Measurements from ENCODE around the gene ABCC2.

Gene ABCC2

GRCh38 chr10:99799613-99800012, 17.2 kb downstream of the ABCC2 start:
- H3K4me3 ChIP-seq (ENCODE audit: low read depth in 1 of 2, low read length in 2 of 2), result no peak overlapping the region
- no peak overlapping the region for H2AFZ ChIP-seq (ENCODE audit: low read depth, low read length)
- TF ChIP-seq CTCF (IDR thresholded peaks at IDR 0.05; ENCODE audit: borderline replicate concordance, extremely low read depth, low read length, poor library complexity, severe bottlenecking) (no peak), EZH2 (IDR thresholded peaks at IDR 0.05; ENCODE audit: borderline replicate concordance, low read depth, low read length, severe bottlenecking) (no peak)
- H3K36me3 ChIP-seq (ENCODE audit: insufficient read depth, low read length), result no peaks in the 10 kb centered on the region
- H3K9ac ChIP-seq (ENCODE audit: low read depth, low read length), result no peak overlapping the region
- no peak overlapping the region for H3K4me2 ChIP-seq (ENCODE audit: insufficient read depth, low read length)
- ATAC-seq (ENCODE audit: insufficient read depth, low read depth) (no peak), DNase-seq (no peak)
- H4K20me1 ChIP-seq (ENCODE audit: insufficient read depth, low read length), result no peaks in the 10 kb centered on the region
- H3K9me3 ChIP-seq (ENCODE audit: insufficient read depth, low read length, severe bottlenecking), result no peaks in the 10 kb centered on the region
- no peaks in the 10 kb centered on the region for H3K4me1 ChIP-seq (ENCODE audit: insufficient read depth, low read length)
- no peak overlapping the region for H3K27ac ChIP-seq (ENCODE audit: low read length)
- no peaks in the 10 kb centered on the region for H3K79me2 ChIP-seq (ENCODE audit: insufficient read depth, low read length)
- H3K27me3 ChIP-seq (ENCODE audit: insufficient read depth, low read length, poor library complexity), result no peaks in the 10 kb centered on the region

GRCh38 chr10:99804471-99804870, 22.0 kb downstream of the ABCC2 start:
- Histone ChIP-seq H4K20me1 (ENCODE audit: insufficient read depth, low read length) (no peaks in the 10 kb centered on the region), H3K4me1 (ENCODE audit: insufficient read depth, low read length) (no peaks in the 10 kb centered on the region), H3K36me3 (ENCODE audit: insufficient read depth, low read length) (no peaks in the 10 kb centered on the region), H3K27ac (ENCODE audit: low read length) (no peak overlapping the region), H2AFZ (ENCODE audit: low read depth, low read length) (no peak overlapping the region), H3K9me3 (ENCODE audit: insufficient read depth, low read length, severe bottlenecking) (no peaks in the 10 kb centered on the region), H3K4me2 (ENCODE audit: insufficient read depth, low read length) (no peak overlapping the region), H3K27me3 (ENCODE audit: insufficient read depth, low read length, poor library complexity) (no peaks in the 10 kb centered on the region), H3K9ac (ENCODE audit: low read depth, low read length) (no peak overlapping the region), H3K4me3 (ENCODE audit: low read depth in 1 of 2, low read length in 2 of 2) (no peak overlapping the region), H3K79me2 (ENCODE audit: insufficient read depth, low read length) (no peaks in the 10 kb centered on the region)
- TF ChIP-seq CTCF (IDR thresholded peaks at IDR 0.05; ENCODE audit: borderline replicate concordance, extremely low read depth, low read length, poor library complexity, severe bottlenecking), result no peak
- no peak for TF ChIP-seq EZH2 (IDR thresholded peaks at IDR 0.05; ENCODE audit: borderline replicate concordance, low read depth, low read length, severe bottlenecking)
- ATAC-seq (ENCODE audit: insufficient read depth, low read depth) (no peak), DNase-seq (no peak)

- Histone ChIP-seq H3K4me3 (ENCODE audit: low read depth in 1 of 2, low read length in 2 of 2) (no peak overlapping the region), H3K36me3 (ENCODE audit: insufficient read depth, low read length) (no peaks in the 10 kb centered on the region), H4K20me1 (ENCODE audit: insufficient read depth, low read length) (no peaks in the 10 kb centered on the region), H2AFZ (ENCODE audit: low read depth, low read length) (no peak overlapping the region), H3K4me1 (ENCODE audit: insufficient read depth, low read length) (no peaks in the 10 kb centered on the region), H3K27ac (ENCODE audit: low read length) (no peak overlapping the region), H3K9ac (ENCODE audit: low read depth, low read length) (no peak overlapping the region), H3K4me2 (ENCODE audit: insufficient read depth, low read length) (no peak overlapping the region), H3K9me3 (ENCODE audit: insufficient read depth, low read length, severe bottlenecking) (no peaks in the 10 kb centered on the region), H3K79me2 (ENCODE audit: insufficient read depth, low read length) (no peaks in the 10 kb centered on the region), H3K27me3 (ENCODE audit: insufficient read depth, low read length, poor library complexity) (no peaks in the 10 kb centered on the region)
- no peak for TF ChIP-seq EZH2 (IDR thresholded peaks at IDR 0.05; ENCODE audit: borderline replicate concordance, low read depth, low read length, severe bottlenecking)
- TF ChIP-seq CTCF (IDR thresholded peaks at IDR 0.05; ENCODE audit: borderline replicate concordance, extremely low read depth, low read length, poor library complexity, severe bottlenecking), result no peak
- DNase-seq, result no peak
- no peak for ATAC-seq (ENCODE audit: insufficient read depth, low read depth)
These were observed 22.8 kb downstream of the ABCC2 start for GRCh38 chr10:99805190-99805589.

- H3K27ac ChIP-seq (ENCODE audit: low read length), result no peak overlapping the region
- no peak overlapping the region for H3K9ac ChIP-seq (ENCODE audit: low read depth, low read length)
- H3K36me3 ChIP-seq (ENCODE audit: insufficient read depth, low read length), result no peaks in the 10 kb centered on the region
- no peaks in the 10 kb centered on the region for H3K79me2 ChIP-seq (ENCODE audit: insufficient read depth, low read length)
- no peak overlapping the region for H3K4me3 ChIP-seq (ENCODE audit: low read depth in 1 of 2, low read length in 2 of 2)
- TF ChIP-seq EZH2 (IDR thresholded peaks at IDR 0.05; ENCODE audit: borderline replicate concordance, low read depth, low read length, severe bottlenecking), result no peak
- no peak for TF ChIP-seq CTCF (IDR thresholded peaks at IDR 0.05; ENCODE audit: borderline replicate concordance, extremely low read depth, low read length, poor library complexity, severe bottlenecking)
- H4K20me1 ChIP-seq (ENCODE audit: insufficient read depth, low read length), result no peaks in the 10 kb centered on the region
- H3K9me3 ChIP-seq (ENCODE audit: insufficient read depth, low read length, severe bottlenecking), result no peaks in the 10 kb centered on the region
- no peak overlapping the region for H3K4me2 ChIP-seq (ENCODE audit: insufficient read depth, low read length)
- H2AFZ ChIP-seq (ENCODE audit: low read depth, low read length), result no peak overlapping the region
- no peaks in the 10 kb centered on the region for H3K4me1 ChIP-seq (ENCODE audit: insufficient read depth, low read length)
- no peaks in the 10 kb centered on the region for H3K27me3 ChIP-seq (ENCODE audit: insufficient read depth, low read length, poor library complexity)
- ATAC-seq (ENCODE audit: insufficient read depth, low read depth), result no peak
- DNase-seq, result no peak
These were observed 23.7 kb downstream of the ABCC2 start for GRCh38 chr10:99806091-99806490.
